K562 (cell line): ENCODE data around the gene EHD2. TPM values are rescaled to one million over a fixed set of nuclear protein-coding genes. Genes with fewer than 3 reads are reported as not detected.

ENCODE experiments used
- BRCA1 ChIP-seq, 2 experiments: fragments of 450-650 bp in 1 of 2; sonication (generic) in 1 of 2; formaldehyde crosslinking in 1 of 2; IDR thresholded peaks; 2 replicates each; pipeline versions ENCODE4 v1.5.0 to v1.6.1; 2017 to 2020; ENCODE audit warnings: mild to moderate bottlenecking in 1 of 2, missing genetic modification reagents in 1 of 2
- BRD9 ChIP-seq: fragments of 450-650 bp; IDR thresholded peaks from 2 replicates; pipeline ENCODE4 v1.6.1; 2018; ENCODE audit warnings: low read depth; ENCODE audit not compliant: partially characterized antibody
- CCAR2 ChIP-seq: fragments of 200-400 bp; formaldehyde crosslinking; IDR thresholded peaks from 2 replicates; pipeline ENCODE4 v1.6.1; 2017; ENCODE audit warnings: mild to moderate bottlenecking, low read depth, low read length
- HDAC2 ChIP-seq: fragments of 450-650 bp; IDR thresholded peaks from 2 replicates; pipeline ENCODE4 v1.6.1; 2016; ENCODE audit warnings: mild to moderate bottlenecking
- JUN ChIP-seq, 2 experiments: sonication (generic) in 1 of 2; formaldehyde crosslinking in 1 of 2; IDR thresholded peaks; 2 replicates each; pipeline versions ENCODE4 v1.6.1 to v1.8.0; 2012 to 2022; ENCODE audit warnings: borderline replicate concordance in 2 of 2, mild to moderate bottlenecking in 2 of 2, improper control_type of control experiment in 1 of 2, low read depth in 1 of 2, low read length in 1 of 2, missing genetic modification reagents in 1 of 2
- KHSRP ChIP-seq: fragments of 450-650 bp; IDR thresholded peaks from 2 replicates; pipeline ENCODE4 v1.6.1; 2017
- PRPF4 ChIP-seq: fragments of 200-400 bp; formaldehyde crosslinking; IDR thresholded peaks from one replicate; pipeline ENCODE4 v1.6.1; 2017; ENCODE audit warnings: low read length, low read depth, mild to moderate bottlenecking; ENCODE audit not compliant: insufficient read depth, poor library complexity, severe bottlenecking
- SIRT6 ChIP-seq: IDR thresholded peaks from one replicate; pipeline ENCODE4 v1.6.1; 2012; ENCODE audit warnings: low read depth, mild to moderate bottlenecking, control low read depth, inconsistent platforms, low read length, moderate library complexity
- SMAD1 ChIP-seq: fragments of 150-350 bp; IDR thresholded peaks from 2 replicates; pipeline ENCODE4 v1.6.1; 2014; ENCODE audit warnings: low read length, low read depth; ENCODE audit not compliant: partially characterized antibody
- ZC3H11A ChIP-seq: IDR thresholded peaks from 2 replicates; pipeline ENCODE4 v1.6.1; 2012; ENCODE audit warnings: low read depth, low read length, improper control_type of control experiment
- ZC3H8 ChIP-seq: fragments of 450-650 bp; IDR thresholded peaks from 2 replicates; pipeline ENCODE4 v1.6.1; 2017
- ZNF143 ChIP-seq: sonication (generic); formaldehyde crosslinking; IDR thresholded peaks from 2 replicates; pipeline ENCODE4 v1.9.0; 2022; ENCODE audit warnings: mild to moderate bottlenecking, missing genetic modification reagents
- ZNF347 ChIP-seq: fragments of 450-650 bp; formaldehyde crosslinking; IDR thresholded peaks from 2 replicates; pipeline ENCODE4 v1.4.0; 2020; ENCODE audit warnings: low read depth, mild to moderate bottlenecking, moderate library complexity
- ZNF444 ChIP-seq: fragments of 250-450 bp; sonication (Bioruptor Pico); IDR thresholded peaks from 2 replicates; pipeline ENCODE4 v1.4.0; 2020; ENCODE audit warnings: mild to moderate bottlenecking, moderate library complexity
- polyA plus RNA-seq, 8 experiments: library from polyadenylated mRNA; depleted of rRNA in 4 of 8; stranded (reverse) in 5 of 8; unstranded in 3 of 8; fragments of >200 nt; fragmentation: Nextera tagmentation in 2 of 8; fragmentation: Illumina TruSeq in 1 of 8; extraction: Ambion mirVana in 2 of 8; extraction: Trizol in 1 of 8; gene quantifications; 2 replicates each; pipeline versions ENCODE4 v1.2.1 to v1.2.3, GENCODE V29; 2011 to 2014; ENCODE audit warnings: inconsistent platforms in 1 of 8, missing spikeins in 1 of 8
- total RNA-seq, 7 experiments: library from RNA; depleted of rRNA in 6 of 7; stranded (reverse); fragments of >200 nt in 6 of 7; fragmentation: Illumina TruSeq in 2 of 7; extraction: Trizol in 2 of 7; gene quantifications; 2 replicates each; pipeline versions ENCODE4 v1.2.1 to v1.2.3, GENCODE V29; 2011 to 2021; ENCODE audit warnings: low replicate concordance in 1 of 7
- TF ChIP-seq, protein P1 (sequence below): fragments of 200-600 bp; sonication (generic); IDR thresholded peaks from one replicate; pipeline ENCODE4 v1.6.1; 2012; ENCODE audit warnings: mild to moderate bottlenecking, low read depth, low read length, inconsistent platforms

The EHD2 gene
- total and polyA plus RNA-seq, 9 of the 15 experiments (the other 6 are each of a cell fraction or from before 2014, with no cell fraction given) = 1.7 to 32.2 (median 3.0) TPM

DNA sequence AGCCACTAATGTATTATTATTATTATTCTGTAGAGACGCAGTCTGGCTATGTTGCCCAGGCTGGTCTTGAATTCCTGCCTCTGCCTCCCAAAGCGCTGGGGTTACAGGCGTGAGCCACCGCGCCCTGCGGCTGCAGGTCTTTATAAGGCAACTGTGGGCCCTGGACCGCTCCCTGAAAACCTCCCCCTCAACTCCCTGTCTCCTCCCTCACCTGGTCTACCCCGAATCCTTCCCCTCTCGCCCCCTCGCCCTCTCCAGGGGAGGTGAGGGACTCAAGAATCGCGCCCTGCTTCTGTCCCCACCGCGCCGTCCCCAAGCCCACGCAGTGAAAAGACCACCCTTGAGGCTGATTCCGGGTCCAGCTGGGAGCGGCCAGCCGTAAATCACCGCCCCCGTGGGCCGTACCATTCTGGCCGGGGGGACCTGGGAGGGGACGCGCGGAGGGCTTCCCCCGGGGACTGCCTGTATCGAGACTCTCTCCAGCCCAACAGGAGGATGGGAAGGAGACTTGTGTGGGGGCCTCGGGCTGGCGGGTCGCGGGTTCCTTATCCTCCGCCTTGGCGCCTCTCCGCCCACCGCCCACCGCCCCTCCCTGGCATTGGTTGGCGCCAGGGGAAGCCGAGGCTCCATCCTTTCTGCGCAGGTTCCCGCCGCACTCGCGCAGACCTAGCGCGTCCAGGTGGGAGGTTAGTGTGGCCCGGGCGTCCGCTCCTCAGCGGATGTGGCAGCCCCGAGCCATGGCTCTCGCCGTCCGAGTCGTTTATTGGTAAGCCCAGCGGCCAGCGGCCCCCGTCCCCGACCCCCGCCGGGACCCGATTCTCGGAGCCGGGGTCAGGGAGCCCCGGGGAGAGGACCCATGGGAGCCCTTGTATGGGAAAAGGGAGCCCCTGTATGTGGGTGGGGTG lies 65.1 kb downstream of the EHD2 start, which contains the start of gene SELENOW (continued):
- TF ChIP-seq ZC3H11A (no peak), PRPF4 (no peak), KHSRP (no peak), BRCA1 (IDR thresholded peaks at IDR 0.05) (no peak), BRCA1 (CRISPR knock-in tag; IDR thresholded peaks at IDR 0.05) (no peak), ZNF444 (CRISPR knock-in tag) (no peak), CCAR2 (no peak), SIRT6 (no peak), JUN (IDR thresholded peaks at IDR 0.05; ENCODE audit: borderline replicate concordance, low read depth, low read length) (0 out of 2 replicates have a peak, but pooled peaks have one; percentile 7), JUN (CRISPR knock-in tag; IDR thresholded peaks at IDR 0.05; ENCODE audit: borderline replicate concordance) (no peak), ZC3H8 (no peak), ZNF143 (CRISPR knock-in tag) (no peak), ZNF347 (CRISPR knock-in tag) (no peak), SMAD1 (no peak), BRD9 (peak; percentile 70), HDAC2 (peak; percentile 83)
- TF ChIP-seq, protein P1, sequence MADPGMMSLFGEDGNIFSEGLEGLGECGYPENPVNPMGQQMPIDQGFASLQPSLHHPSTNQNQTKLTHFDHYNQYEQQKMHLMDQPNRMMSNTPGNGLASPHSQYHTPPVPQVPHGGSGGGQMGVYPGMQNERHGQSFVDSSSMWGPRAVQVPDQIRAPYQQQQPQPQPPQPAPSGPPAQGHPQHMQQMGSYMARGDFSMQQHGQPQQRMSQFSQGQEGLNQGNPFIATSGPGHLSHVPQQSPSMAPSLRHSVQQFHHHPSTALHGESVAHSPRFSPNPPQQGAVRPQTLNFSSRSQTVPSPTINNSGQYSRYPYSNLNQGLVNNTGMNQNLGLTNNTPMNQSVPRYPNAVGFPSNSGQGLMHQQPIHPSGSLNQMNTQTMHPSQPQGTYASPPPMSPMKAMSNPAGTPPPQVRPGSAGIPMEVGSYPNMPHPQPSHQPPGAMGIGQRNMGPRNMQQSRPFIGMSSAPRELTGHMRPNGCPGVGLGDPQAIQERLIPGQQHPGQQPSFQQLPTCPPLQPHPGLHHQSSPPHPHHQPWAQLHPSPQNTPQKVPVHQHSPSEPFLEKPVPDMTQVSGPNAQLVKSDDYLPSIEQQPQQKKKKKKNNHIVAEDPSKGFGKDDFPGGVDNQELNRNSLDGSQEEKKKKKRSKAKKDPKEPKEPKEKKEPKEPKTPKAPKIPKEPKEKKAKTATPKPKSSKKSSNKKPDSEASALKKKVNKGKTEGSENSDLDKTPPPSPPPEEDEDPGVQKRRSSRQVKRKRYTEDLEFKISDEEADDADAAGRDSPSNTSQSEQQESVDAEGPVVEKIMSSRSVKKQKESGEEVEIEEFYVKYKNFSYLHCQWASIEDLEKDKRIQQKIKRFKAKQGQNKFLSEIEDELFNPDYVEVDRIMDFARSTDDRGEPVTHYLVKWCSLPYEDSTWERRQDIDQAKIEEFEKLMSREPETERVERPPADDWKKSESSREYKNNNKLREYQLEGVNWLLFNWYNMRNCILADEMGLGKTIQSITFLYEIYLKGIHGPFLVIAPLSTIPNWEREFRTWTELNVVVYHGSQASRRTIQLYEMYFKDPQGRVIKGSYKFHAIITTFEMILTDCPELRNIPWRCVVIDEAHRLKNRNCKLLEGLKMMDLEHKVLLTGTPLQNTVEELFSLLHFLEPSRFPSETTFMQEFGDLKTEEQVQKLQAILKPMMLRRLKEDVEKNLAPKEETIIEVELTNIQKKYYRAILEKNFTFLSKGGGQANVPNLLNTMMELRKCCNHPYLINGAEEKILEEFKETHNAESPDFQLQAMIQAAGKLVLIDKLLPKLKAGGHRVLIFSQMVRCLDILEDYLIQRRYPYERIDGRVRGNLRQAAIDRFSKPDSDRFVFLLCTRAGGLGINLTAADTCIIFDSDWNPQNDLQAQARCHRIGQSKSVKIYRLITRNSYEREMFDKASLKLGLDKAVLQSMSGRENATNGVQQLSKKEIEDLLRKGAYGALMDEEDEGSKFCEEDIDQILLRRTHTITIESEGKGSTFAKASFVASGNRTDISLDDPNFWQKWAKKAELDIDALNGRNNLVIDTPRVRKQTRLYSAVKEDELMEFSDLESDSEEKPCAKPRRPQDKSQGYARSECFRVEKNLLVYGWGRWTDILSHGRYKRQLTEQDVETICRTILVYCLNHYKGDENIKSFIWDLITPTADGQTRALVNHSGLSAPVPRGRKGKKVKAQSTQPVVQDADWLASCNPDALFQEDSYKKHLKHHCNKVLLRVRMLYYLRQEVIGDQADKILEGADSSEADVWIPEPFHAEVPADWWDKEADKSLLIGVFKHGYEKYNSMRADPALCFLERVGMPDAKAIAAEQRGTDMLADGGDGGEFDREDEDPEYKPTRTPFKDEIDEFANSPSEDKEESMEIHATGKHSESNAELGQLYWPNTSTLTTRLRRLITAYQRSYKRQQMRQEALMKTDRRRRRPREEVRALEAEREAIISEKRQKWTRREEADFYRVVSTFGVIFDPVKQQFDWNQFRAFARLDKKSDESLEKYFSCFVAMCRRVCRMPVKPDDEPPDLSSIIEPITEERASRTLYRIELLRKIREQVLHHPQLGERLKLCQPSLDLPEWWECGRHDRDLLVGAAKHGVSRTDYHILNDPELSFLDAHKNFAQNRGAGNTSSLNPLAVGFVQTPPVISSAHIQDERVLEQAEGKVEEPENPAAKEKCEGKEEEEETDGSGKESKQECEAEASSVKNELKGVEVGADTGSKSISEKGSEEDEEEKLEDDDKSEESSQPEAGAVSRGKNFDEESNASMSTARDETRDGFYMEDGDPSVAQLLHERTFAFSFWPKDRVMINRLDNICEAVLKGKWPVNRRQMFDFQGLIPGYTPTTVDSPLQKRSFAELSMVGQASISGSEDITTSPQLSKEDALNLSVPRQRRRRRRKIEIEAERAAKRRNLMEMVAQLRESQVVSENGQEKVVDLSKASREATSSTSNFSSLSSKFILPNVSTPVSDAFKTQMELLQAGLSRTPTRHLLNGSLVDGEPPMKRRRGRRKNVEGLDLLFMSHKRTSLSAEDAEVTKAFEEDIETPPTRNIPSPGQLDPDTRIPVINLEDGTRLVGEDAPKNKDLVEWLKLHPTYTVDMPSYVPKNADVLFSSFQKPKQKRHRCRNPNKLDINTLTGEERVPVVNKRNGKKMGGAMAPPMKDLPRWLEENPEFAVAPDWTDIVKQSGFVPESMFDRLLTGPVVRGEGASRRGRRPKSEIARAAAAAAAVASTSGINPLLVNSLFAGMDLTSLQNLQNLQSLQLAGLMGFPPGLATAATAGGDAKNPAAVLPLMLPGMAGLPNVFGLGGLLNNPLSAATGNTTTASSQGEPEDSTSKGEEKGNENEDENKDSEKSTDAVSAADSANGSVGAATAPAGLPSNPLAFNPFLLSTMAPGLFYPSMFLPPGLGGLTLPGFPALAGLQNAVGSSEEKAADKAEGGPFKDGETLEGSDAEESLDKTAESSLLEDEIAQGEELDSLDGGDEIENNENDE = no peak
